ENCODE results near the gene CRY2. TPM values are rescaled to one million over a fixed set of nuclear protein-coding genes. Genes with fewer than 3 reads are reported as not detected.

CRY2 gene
- polyA plus RNA-seq, 1 of the 3 experiments (the other 2 are of a cell fraction) = 6.7 TPM

GRCh38 chr11:45852712-45853101, 5.4 kb downstream of the CRY2 start:
- no peak for DNase-seq
- ChIA-PET POLR2A (no interaction called here), CTCF (interaction anchor here (0.6 to 3.8 kb wide), 2 partner anchors 20 to 469 kb away, joined by 3 to 19 read pairs; no protein-coding TSS in a partner anchor)
- Histone ChIP-seq H3K27me3 (ENCODE audit: insufficient read depth) (no peaks in the 10 kb centered on the region), H3K27ac (ENCODE audit: low read depth in 2 of 2, low read length in 1 of 2) (no peak overlapping the region), H3K4me1 (ENCODE audit: control insufficient read depth in 1 of 2, insufficient read depth in 2 of 2, low read depth in 1 of 2, low read length in 1 of 2) (peaks cover 22 to 38% of the 10 kb centered on the region in 2 experiments), H3K9me3 (no peaks in the 10 kb centered on the region), H3K9me2 (no peaks in the 10 kb centered on the region), H2AFZ (ENCODE audit: low read depth) (no peak overlapping the region), H3K4me3 (ENCODE audit: low read depth in 2 of 2, low read length in 1 of 2) (no peak overlapping the region), H4K20me1 (ENCODE audit: insufficient read depth) (peaks cover 50% of the 10 kb centered on the region), H3K9ac (no peak overlapping the region), H3K79me2 (ENCODE audit: insufficient read depth) (peaks cover 74% of the 10 kb centered on the region), H3F3A (replicated peaks; ENCODE audit: insufficient read depth) (peaks cover 5% of the 10 kb centered on the region), H3K4me2 (no peak overlapping the region), H3K36me3 (replicated peaks in 1 of 2; ENCODE audit: control insufficient read depth in 1 of 2, insufficient read depth in 2 of 2, low read length in 1 of 2) (peaks cover 6% of the 10 kb centered on the region in 2 experiments)
- TF ChIP-seq TAF1 (IDR thresholded peaks at IDR 0.05; ENCODE audit: borderline replicate concordance, low read depth, low read length) = no peak
- peak; percentile 8; the same call in 1 of the 2 replicates for TF ChIP-seq RAD21 (IDR thresholded peaks at IDR 0.05; ENCODE audit: low read length)
- 45% methylated on average over 1 of the region's 1 CpG for WGBS (ENCODE audit: low lambda C conversion rate)

GRCh38 chr11:45853332-45854219, 6.3 kb downstream of the CRY2 start:
- Histone ChIP-seq H4K20me1 (ENCODE audit: insufficient read depth) (peaks cover 45% of the 10 kb centered on the region), H3K4me2 (no peak overlapping the region), H3K79me2 (ENCODE audit: insufficient read depth) (peaks cover 65% of the 10 kb centered on the region), H3K4me3 (ENCODE audit: low read depth in 2 of 2, low read length in 1 of 2) (no peak overlapping the region), H3K36me3 (replicated peaks in 1 of 2; ENCODE audit: control insufficient read depth in 1 of 2, insufficient read depth in 2 of 2, low read length in 1 of 2) (peaks cover 6% of the 10 kb centered on the region in 2 experiments), H3K9me3 (no peaks in the 10 kb centered on the region), H3K27me3 (ENCODE audit: insufficient read depth) (no peaks in the 10 kb centered on the region), H3F3A (replicated peaks; ENCODE audit: insufficient read depth) (peaks cover 8% of the 10 kb centered on the region), H3K27ac (ENCODE audit: low read depth in 2 of 2, low read length in 1 of 2) (no peak overlapping the region), H2AFZ (ENCODE audit: low read depth) (no peak overlapping the region), H3K9me2 (no peaks in the 10 kb centered on the region), H3K4me1 (ENCODE audit: control insufficient read depth in 1 of 2, insufficient read depth in 2 of 2, low read depth in 1 of 2, low read length in 1 of 2) (peaks cover 30 to 40% of the 10 kb centered on the region in 2 experiments), H3K9ac (no peak overlapping the region)
- TF ChIP-seq CHD2 (IDR thresholded peaks at IDR 0.05; ENCODE audit: low read length, partially characterized antibody) (no peak), SIN3A (IDR thresholded peaks at IDR 0.05; ENCODE audit: borderline replicate concordance, low read depth, low read length) (no peak), EZH2phosphoT487 (IDR thresholded peaks at IDR 0.05; ENCODE audit: borderline replicate concordance, low read depth) (no peak), TAF1 (IDR thresholded peaks at IDR 0.05; ENCODE audit: borderline replicate concordance, low read depth, low read length) (no peak), REST (IDR thresholded peaks at IDR 0.05; ENCODE audit: low read depth, low read length) (no peak), POLR2AphosphoS5 (IDR thresholded peaks at IDR 0.05; ENCODE audit: low read depth, low read length) (no peak), FOSL2 (IDR thresholded peaks at IDR 0.05; ENCODE audit: borderline replicate concordance, low read depth) (no peak), RAD21 (IDR thresholded peaks at IDR 0.05; ENCODE audit: low read length) (no peak), ELF1 (IDR thresholded peaks at IDR 0.05) (no peak)
- TF ChIP-seq, protein P1, sequence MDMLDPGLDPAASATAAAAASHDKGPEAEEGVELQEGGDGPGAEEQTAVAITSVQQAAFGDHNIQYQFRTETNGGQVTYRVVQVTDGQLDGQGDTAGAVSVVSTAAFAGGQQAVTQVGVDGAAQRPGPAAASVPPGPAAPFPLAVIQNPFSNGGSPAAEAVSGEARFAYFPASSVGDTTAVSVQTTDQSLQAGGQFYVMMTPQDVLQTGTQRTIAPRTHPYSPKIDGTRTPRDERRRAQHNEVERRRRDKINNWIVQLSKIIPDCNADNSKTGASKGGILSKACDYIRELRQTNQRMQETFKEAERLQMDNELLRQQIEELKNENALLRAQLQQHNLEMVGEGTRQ (IDR thresholded peaks at IDR 0.05; ENCODE audit: borderline replicate concordance, low read depth, low read length) = no peak
- TF ChIP-seq, protein P2, sequence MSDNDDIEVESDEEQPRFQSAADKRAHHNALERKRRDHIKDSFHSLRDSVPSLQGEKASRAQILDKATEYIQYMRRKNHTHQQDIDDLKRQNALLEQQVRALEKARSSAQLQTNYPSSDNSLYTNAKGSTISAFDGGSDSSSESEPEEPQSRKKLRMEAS (IDR thresholded peaks at IDR 0.05; ENCODE audit: low read depth) = no peak
- TF ChIP-seq, protein P3, sequence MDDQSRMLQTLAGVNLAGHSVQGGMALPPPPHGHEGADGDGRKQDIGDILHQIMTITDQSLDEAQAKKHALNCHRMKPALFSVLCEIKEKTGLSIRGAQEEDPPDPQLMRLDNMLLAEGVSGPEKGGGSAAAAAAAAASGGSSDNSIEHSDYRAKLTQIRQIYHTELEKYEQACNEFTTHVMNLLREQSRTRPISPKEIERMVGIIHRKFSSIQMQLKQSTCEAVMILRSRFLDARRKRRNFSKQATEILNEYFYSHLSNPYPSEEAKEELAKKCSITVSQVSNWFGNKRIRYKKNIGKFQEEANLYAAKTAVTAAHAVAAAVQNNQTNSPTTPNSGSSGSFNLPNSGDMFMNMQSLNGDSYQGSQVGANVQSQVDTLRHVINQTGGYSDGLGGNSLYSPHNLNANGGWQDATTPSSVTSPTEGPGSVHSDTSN (IDR thresholded peaks at IDR 0.05) = no peak
- WGBS (ENCODE audit: low lambda C conversion rate) = 96% methylated on average over 7 of the region's 7 CpGs
- no peak for DNase-seq
- CTCF ChIA-PET = interaction anchor here (0.6 to 3.8 kb wide), 3 partner anchors 10 to 468 kb away, joined by 3 to 19 read pairs (median 19); no protein-coding TSS in a partner anchor
- POLR2A ChIA-PET = no interaction called here
